GM21786 (cell line): Measurements from ENCODE around the gene KCMF1.

Source experiments
- ATAC-seq: cut with Tn5 transposase; IDR thresholded peaks from one replicate; pipeline ENCODE4 v1.9.1; 2021; ENCODE audit not compliant: unreplicated experiment

The KCMF1 gene

GRCh38 chr2:84956334-84957297 lies 14.3 kb upstream of the KCMF1 start:
- ATAC-seq = no peak

- ATAC-seq = no peak
These were observed 13.2 kb upstream of the KCMF1 start for GRCh38 chr2:84957771-84958134.

GRCh38 chr2:84958135-84959059 lies 12.6 kb upstream of the KCMF1 start:
- no peak for ATAC-seq

GRCh38 chr2:84959095-84959565 lies 11.8 kb upstream of the KCMF1 start:
- ATAC-seq = no peak

- ATAC-seq = no peak
These were observed 11.1 kb upstream of the KCMF1 start for GRCh38 chr2:84959566-84960506.

GRCh38 chr2:84962917-84963316 lies 8.0 kb upstream of the KCMF1 start:
- no peak for ATAC-seq

- ATAC-seq = no peak
These were observed 7.7 kb upstream of the KCMF1 start for GRCh38 chr2:84963323-84963691.

GRCh38 chr2:84963692-84964405 lies 7.1 kb upstream of the KCMF1 start:
- ATAC-seq = no peak

- no peak for ATAC-seq
These were observed 6.4 kb upstream of the KCMF1 start for GRCh38 chr2:84964406-84965191.

GRCh38 chr2:84965192-84965516 lies 5.8 kb upstream of the KCMF1 start:
- no peak for ATAC-seq

GRCh38 chr2:84965827-84966226 lies 5.1 kb upstream of the KCMF1 start:
- ATAC-seq = no peak

GRCh38 chr2:84966731-84967130 lies 4.2 kb upstream of the KCMF1 start:
- no peak for ATAC-seq

- ATAC-seq = no peak
These were observed 1.3 kb upstream of the KCMF1 start for GRCh38 chr2:84969511-84970209.

- peak; percentile 32 for ATAC-seq
These were observed 622 bp upstream of the KCMF1 start for GRCh38 chr2:84970210-84970867.

- peak; percentile 30 for ATAC-seq
These were observed 697 bp downstream of the KCMF1 start for GRCh38 chr2:84971510-84972206.

GRCh38 chr2:84972207-84972783 lies 1.3 kb downstream of the KCMF1 start:
- no peak for ATAC-seq

- no peak for ATAC-seq
These were observed 2.0 kb downstream of the KCMF1 start for GRCh38 chr2:84972932-84973331.
